CD8-positive, alpha-beta memory T cell (primary cell): ENCODE data around the gene KMT2E. TPM values are rescaled to one million over a fixed set of nuclear protein-coding genes. Genes with fewer than 3 reads are reported as not detected.

Experiments
- CTCF ChIA-PET: fragments of 350-600 bp; sonication (Branson Sonifier 250); formaldehyde crosslinking; loops from one replicate; lab custom pipeline; 2021; ENCODE audit warnings: antibody characterized with exemption; lab: Charles Lee
- POLR2A ChIA-PET: fragments of 350-600 bp; sonication (Branson Sonifier 250); formaldehyde crosslinking; loops from one replicate; lab custom pipeline; 2021; ENCODE audit warnings: antibody characterized with exemption; lab: Charles Lee
- DNase-seq, 5 donors: peaks; one replicate each; pipeline versions ENCODE4 v3.0.0 to v3.0.0-alpha.2; 2020 to 2022; ENCODE audit warnings: mixed read lengths in 1 of 5
- H3K27ac ChIP-seq: one replicate; pipeline ENCODE4 v1.7.0; 2013; ENCODE audit warnings: low read depth, mild to moderate bottlenecking, low read length, moderate library complexity
- H3K27me3 ChIP-seq: 2 replicates; pipeline ENCODE4 v1.7.0; 2013; ENCODE audit warnings: low read length, mild to moderate bottlenecking; ENCODE audit not compliant: insufficient read depth, poor library complexity, severe bottlenecking
- H3K36me3 ChIP-seq: 2 replicates; pipeline ENCODE4 v1.7.0; 2013; ENCODE audit warnings: mild to moderate bottlenecking, low read length, moderate library complexity; ENCODE audit not compliant: insufficient read depth
- H3K4me1 ChIP-seq: 2 replicates; pipeline ENCODE4 v1.7.0; 2013; ENCODE audit warnings: mild to moderate bottlenecking, low read length, moderate library complexity; ENCODE audit not compliant: insufficient read depth
- H3K4me3 ChIP-seq: 2 replicates; pipeline ENCODE4 v1.7.0; 2013; ENCODE audit warnings: mild to moderate bottlenecking, low read length
- H3K9me3 ChIP-seq: 2 replicates; pipeline ENCODE4 v1.7.0; 2013; ENCODE audit warnings: mild to moderate bottlenecking, low read length
- H3K27ac Mint-ChIP-seq, 8 donors: one replicate each; pipeline ENCODE4 v1.8.0; 2020 to 2021; ENCODE audit warnings: mixed read lengths in 8 of 8, mild to moderate bottlenecking in 6 of 8, inconsistent platforms in 3 of 8, moderate library complexity in 3 of 8
- H3K27me3 Mint-ChIP-seq, 2 donors: one replicate each; pipeline ENCODE4 v1.8.0; 2020 to 2021; ENCODE audit warnings: mixed read lengths in 2 of 2, mild to moderate bottlenecking in 1 of 2, moderate library complexity in 1 of 2
- H3K36me3 Mint-ChIP-seq, 3 donors: one replicate each; pipeline ENCODE4 v1.8.0; 2020 to 2021; ENCODE audit warnings: mixed read lengths in 3 of 3, inconsistent platforms in 1 of 3, mild to moderate bottlenecking in 1 of 3
- H3K4me1 Mint-ChIP-seq, 3 donors: one replicate each; pipeline ENCODE4 v1.8.0; 2020 to 2021; ENCODE audit warnings: mixed read lengths in 3 of 3, inconsistent platforms in 1 of 3, mild to moderate bottlenecking in 1 of 3
- H3K4me3 Mint-ChIP-seq, 7 donors: one replicate each; pipeline ENCODE4 v1.8.0; 2020 to 2021; ENCODE audit warnings: mixed read lengths in 7 of 7, mild to moderate bottlenecking in 6 of 7, moderate library complexity in 4 of 7, inconsistent platforms in 2 of 7
- H3K9me3 Mint-ChIP-seq, 5 donors: one replicate each; pipeline ENCODE4 v1.8.0; 2020 to 2022; ENCODE audit warnings: mixed read lengths in 5 of 5, mild to moderate bottlenecking in 3 of 5, moderate library complexity in 2 of 5, inconsistent platforms in 1 of 5
- polyA plus RNA-seq: library from polyadenylated mRNA; unstranded; fragments of 300-500 nt; fragmentation: Illumina TruSeq; gene quantifications from one replicate; pipeline ENCODE4 v1.2.3, GENCODE V29; 2021
- total RNA-seq, 2 experiments: library from RNA; stranded (reverse); gene quantifications; one replicate each; pipeline ENCODE4 v1.2.3, GENCODE V29; 2021

KMT2E gene
- total and polyA plus RNA-seq, 3 experiments from 2014 or later: 81.0 to 237 (median 87.5) TPM

DNA sequence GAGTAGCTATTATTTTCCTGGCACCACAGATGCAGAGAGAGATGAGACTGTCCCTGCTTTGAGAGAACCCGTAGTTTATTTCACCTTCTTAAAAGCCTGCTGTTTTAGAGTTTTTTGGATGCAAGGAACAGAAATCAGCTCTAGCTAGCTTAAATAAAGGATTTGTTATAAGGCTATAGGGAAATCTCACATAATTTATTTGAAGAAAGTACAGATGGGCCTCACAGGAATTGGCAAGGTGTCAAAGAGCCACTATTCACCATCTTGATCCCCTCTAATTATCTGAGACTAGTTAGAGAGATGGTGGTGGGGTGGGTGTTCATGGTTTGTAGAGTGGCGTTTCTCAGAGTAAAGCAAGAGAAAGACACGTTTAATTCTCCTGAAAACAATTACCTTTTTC lies 7.3 kb downstream of the KMT2E start:
- no peaks in the 10 kb centered on the region for H3K27me3 Mint-ChIP-seq
- H3K36me3 Mint-ChIP-seq: peaks cover 0 to 35% (median 3%) of the 10 kb centered on the region in 3 donors
- H3K27ac ChIP-seq: no peak overlapping the region
- POLR2A ChIA-PET: interaction anchor here (0.6 kb wide), 1 partner anchor 100 kb away, joined by 3 read pairs; no protein-coding TSS in a partner anchor
- peaks cover 74% of the 10 kb centered on the region for H3K4me1 ChIP-seq
- H3K9me3 ChIP-seq: no peaks in the 10 kb centered on the region
- H3K27ac Mint-ChIP-seq: peak overlapping the region in 5 of 8 donors; percentile 23 to 89 (median 64)
- H3K4me3 Mint-ChIP-seq: peak overlapping the region in 6 of 7 donors; percentile 57 to 76 (median 68)
- no peaks in the 10 kb centered on the region for H3K27me3 ChIP-seq
- no peaks in the 10 kb centered on the region for H3K9me3 Mint-ChIP-seq
- no peaks in the 10 kb centered on the region for H3K36me3 ChIP-seq
- CTCF ChIA-PET: interaction anchor here (0.8 kb wide), 1 partner anchor 57 kb away, joined by 3 read pairs; no protein-coding TSS in a partner anchor
- no peak for DNase-seq
- H3K4me1 Mint-ChIP-seq: peaks cover 77 to 96% (median 95%) of the 10 kb centered on the region in 3 donors
- no peak overlapping the region for H3K4me3 ChIP-seq

DNA sequence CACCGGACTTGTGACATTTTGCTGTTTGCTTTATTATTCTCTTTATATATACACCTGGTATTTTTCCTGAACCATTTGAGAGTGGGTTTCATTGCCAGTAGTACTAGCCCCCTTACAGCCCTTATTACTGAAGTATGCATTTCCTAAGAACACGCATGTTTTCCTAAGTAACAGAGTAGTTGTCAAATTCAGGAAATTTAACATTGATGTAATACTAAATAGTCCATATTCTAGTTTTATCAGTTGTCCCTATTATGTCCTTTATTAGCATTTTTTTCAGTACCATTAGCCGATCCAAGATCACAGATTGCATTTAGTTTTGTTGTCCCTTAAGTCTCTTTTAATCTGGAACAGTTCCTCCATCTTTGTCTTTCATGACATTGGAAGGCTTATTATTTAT lies 8.0 kb downstream of the KMT2E start:
- Mint-ChIP-seq H3K9me3 (no peaks in the 10 kb centered on the region), H3K4me3 (peak overlapping the region; percentile 5 to 56 (median 53)), H3K4me1 (peaks cover 78 to 96% (median 96%) of the 10 kb centered on the region in 3 donors), H3K27me3 (no peaks in the 10 kb centered on the region), H3K27ac (peak overlapping the region in 6 of 8 donors; percentile 0 to 89 (median 71)), H3K36me3 (peaks cover 0 to 31% (median 3%) of the 10 kb centered on the region in 3 donors)
- ChIA-PET POLR2A (interaction anchor here (1.2 kb wide), 1 partner anchor 8 kb away, joined by 6 read pairs; the partner anchor contains the start of gene KMT2E), CTCF (no interaction called here)
- H3K36me3 ChIP-seq: no peaks in the 10 kb centered on the region
- no peak overlapping the region for H3K4me3 ChIP-seq
- no peaks in the 10 kb centered on the region for H3K27me3 ChIP-seq
- H3K4me1 ChIP-seq: peaks cover 75% of the 10 kb centered on the region
- no peak overlapping the region for H3K27ac ChIP-seq
- H3K9me3 ChIP-seq: no peaks in the 10 kb centered on the region
- no peak for DNase-seq

DNA sequence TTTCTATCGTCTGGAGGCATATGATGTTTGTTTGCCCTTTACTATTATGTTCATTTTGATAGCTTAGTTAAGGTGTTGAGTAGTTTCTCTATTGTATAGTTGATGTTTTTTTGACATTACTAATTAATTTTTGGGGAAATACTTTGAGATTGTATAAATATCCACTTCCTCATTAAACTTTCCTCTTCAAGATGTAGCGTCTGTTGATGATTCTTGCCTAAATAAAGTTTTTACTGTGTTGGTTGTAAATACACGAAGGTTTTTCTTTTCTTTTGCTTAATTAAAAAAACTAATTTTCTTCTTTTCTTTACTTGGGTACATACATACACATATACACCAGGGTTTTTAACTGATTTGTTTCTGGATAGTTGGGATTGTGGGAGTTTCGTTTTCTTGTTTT lies 8.5 kb downstream of the KMT2E start:
- peak overlapping the region; percentile 5 to 56 (median 53) for H3K4me3 Mint-ChIP-seq
- peaks cover 0 to 27% (median 3%) of the 10 kb centered on the region in 3 donors for H3K36me3 Mint-ChIP-seq
- DNase-seq: no peak
- no peak overlapping the region for H3K27ac ChIP-seq
- H3K27me3 Mint-ChIP-seq: no peaks in the 10 kb centered on the region
- no peaks in the 10 kb centered on the region for H3K36me3 ChIP-seq
- no peaks in the 10 kb centered on the region for H3K9me3 Mint-ChIP-seq
- no peaks in the 10 kb centered on the region for H3K9me3 ChIP-seq
- H3K4me1 ChIP-seq: peaks cover 78% of the 10 kb centered on the region
- peak overlapping the region in 7 of 8 donors; percentile 0 to 89 (median 70) for H3K27ac Mint-ChIP-seq
- H3K27me3 ChIP-seq: no peaks in the 10 kb centered on the region
- no peak overlapping the region for H3K4me3 ChIP-seq
- CTCF ChIA-PET: no interaction called here
- POLR2A ChIA-PET: interaction anchor here (1.2 kb wide), 1 partner anchor 9 kb away, joined by 6 read pairs; the partner anchor contains the start of gene KMT2E
- H3K4me1 Mint-ChIP-seq: peaks cover 78 to 96% (median 96%) of the 10 kb centered on the region in 3 donors

DNA sequence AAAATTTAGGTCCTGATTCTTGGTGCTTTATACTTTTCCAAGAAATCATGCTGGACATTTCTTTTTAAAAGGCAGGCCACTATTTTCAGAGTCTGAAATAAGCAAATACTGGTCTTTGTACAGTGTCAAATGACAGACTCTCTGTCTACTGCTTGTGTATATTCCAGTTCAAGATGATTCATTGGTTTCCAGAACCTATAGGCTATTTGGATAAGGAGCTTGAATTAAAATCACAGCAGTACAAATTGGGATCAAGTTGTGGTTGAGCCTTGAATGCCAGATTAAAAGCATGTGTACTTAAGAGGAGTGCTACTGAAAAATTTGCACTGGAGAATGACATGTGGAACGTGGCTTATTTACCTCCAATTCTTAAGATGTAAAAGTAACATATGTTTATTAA lies 10.7 kb downstream of the KMT2E start:
- ChIA-PET POLR2A (interaction anchor here (1.4 kb wide), 1 partner anchor 9 kb away, joined by 5 read pairs; no protein-coding TSS in a partner anchor), CTCF (no interaction called here)
- Mint-ChIP-seq H3K36me3 (peaks cover 0 to 32% (median 3%) of the 10 kb centered on the region in 3 donors), H3K27ac (peak overlapping the region in 4 of 8 donors; percentile 6 to 34 (median 20)), H3K9me3 (no peaks in the 10 kb centered on the region), H3K4me3 (peak overlapping the region in 5 of 7 donors; percentile 15 to 56 (median 43)), H3K27me3 (no peaks in the 10 kb centered on the region), H3K4me1 (peaks cover 88 to 98% (median 98%) of the 10 kb centered on the region in 3 donors)
- Histone ChIP-seq H3K36me3 (no peaks in the 10 kb centered on the region), H3K9me3 (no peaks in the 10 kb centered on the region), H3K27me3 (no peaks in the 10 kb centered on the region), H3K4me1 (peaks cover 90% of the 10 kb centered on the region), H3K4me3 (no peak overlapping the region), H3K27ac (no peak overlapping the region)
- no peak for DNase-seq

DNA sequence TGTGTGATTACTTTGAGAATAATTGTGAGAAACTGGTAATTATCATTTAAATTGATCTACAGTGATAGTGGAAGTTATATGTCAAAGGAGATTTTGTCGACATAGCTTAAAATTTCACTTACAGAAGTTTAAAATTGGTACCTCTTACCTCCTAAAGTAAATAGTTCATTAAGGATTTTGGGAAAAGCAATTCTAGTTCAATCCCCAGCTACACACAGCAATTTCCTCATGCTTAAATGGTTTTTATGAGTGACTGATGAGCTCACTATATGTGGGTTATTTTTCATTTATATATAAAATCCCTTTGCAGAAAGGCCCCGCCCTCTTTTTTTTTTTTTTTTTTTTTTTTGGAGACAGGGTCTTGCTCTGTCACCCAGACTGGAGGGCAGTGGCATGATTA lies 12.7 kb downstream of the KMT2E start:
- Histone ChIP-seq H3K4me1 (peaks cover 84% of the 10 kb centered on the region), H3K4me3 (no peak overlapping the region), H3K9me3 (no peaks in the 10 kb centered on the region), H3K27ac (no peak overlapping the region), H3K36me3 (no peaks in the 10 kb centered on the region), H3K27me3 (no peaks in the 10 kb centered on the region)
- DNase-seq: no peak
- Mint-ChIP-seq H3K27ac (peak overlapping the region in 5 of 8 donors; percentile 1 to 66 (median 16)), H3K4me1 (peaks cover 82 to 98% (median 92%) of the 10 kb centered on the region in 3 donors), H3K27me3 (no peaks in the 10 kb centered on the region), H3K36me3 (peaks cover 0 to 23% (median 2%) of the 10 kb centered on the region in 3 donors), H3K9me3 (no peaks in the 10 kb centered on the region), H3K4me3 (peak overlapping the region; percentile 5 to 59 (median 42))
- POLR2A ChIA-PET: interaction anchor here (0.8 to 2.1 kb wide), 4 partner anchors 9 to 45 kb away, joined by 3 to 6 read pairs (median 5); no protein-coding TSS in a partner anchor
- CTCF ChIA-PET: interaction anchor here (0.9 to 1.4 kb wide), 3 partner anchors 15 to 45 kb away, joined by 3 read pairs; no protein-coding TSS in a partner anchor

DNA sequence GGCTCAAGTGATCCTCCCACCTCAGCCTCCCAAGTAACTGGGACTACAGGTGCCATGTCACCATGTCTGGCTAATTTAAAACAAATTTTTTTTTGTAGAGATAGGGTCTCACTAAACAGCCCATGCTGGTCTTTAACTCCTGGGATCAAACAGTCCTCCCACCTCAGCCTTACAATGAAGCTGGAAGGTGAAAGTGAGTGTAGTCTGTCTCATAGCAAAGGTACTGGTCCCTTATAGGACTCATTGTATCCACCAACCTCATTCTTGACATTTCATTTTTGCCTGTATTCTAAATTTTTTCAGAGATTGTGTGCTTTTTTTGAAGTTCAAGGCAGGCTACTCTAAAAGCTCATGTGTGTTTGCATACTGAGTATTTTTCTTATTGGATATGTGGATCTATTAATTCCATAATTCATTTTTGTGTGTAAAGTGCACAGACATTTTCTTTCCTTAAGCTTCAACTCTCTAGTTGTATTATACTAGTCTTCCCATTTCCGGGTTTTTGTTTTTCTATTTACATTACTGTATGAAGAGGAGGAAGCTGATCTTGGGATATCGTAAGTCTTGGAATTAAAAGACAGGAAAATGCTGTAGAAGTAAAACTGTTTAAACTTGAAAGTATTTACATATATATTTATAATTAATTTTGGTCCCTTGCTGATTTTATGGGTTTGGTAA lies 13.3 kb downstream of the KMT2E start:
- H3K4me1 Mint-ChIP-seq: peaks cover 78 to 97% (median 91%) of the 10 kb centered on the region in 3 donors
- H3K27ac Mint-ChIP-seq: peak overlapping the region in 4 of 8 donors; percentile 13 to 47 (median 14)

DNA sequence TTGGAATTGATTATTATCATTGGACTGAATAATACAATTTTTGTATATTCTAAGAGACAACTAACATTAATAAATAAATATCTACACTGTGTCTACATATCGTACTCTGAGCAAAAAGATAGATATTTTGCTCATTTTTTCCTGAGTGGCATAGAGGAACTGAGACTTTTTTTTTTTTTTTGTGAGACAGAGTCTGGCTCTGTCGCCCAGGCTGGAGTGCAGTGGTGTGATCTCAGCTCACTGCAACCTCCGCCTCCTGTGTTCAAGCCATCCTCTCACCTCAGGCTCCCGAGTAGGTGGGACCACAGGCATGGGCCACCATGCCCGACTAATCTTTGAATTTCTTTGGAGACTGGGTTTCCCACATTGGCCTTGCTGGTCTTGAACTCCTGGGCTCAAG lies 14.0 kb downstream of the KMT2E start:
- H3K4me1 ChIP-seq: peaks cover 75% of the 10 kb centered on the region
- CTCF ChIA-PET: interaction anchor here (1.4 to 1.6 kb wide), 2 partner anchors 8 to 47 kb away, joined by 3 to 8 read pairs; no protein-coding TSS in a partner anchor
- DNase-seq: no peak
- no peaks in the 10 kb centered on the region for H3K27me3 ChIP-seq
- no peak overlapping the region for H3K4me3 ChIP-seq
- Mint-ChIP-seq H3K4me3 (peak overlapping the region in 5 of 7 donors; percentile 26 to 63 (median 49)), H3K36me3 (peaks cover 0 to 19% (median 0%) of the 10 kb centered on the region in 3 donors), H3K27me3 (no peaks in the 10 kb centered on the region), H3K27ac (peak overlapping the region in 3 of 8 donors; percentile 59 to 81 (median 79)), H3K4me1 (peaks cover 75 to 94% (median 89%) of the 10 kb centered on the region in 3 donors), H3K9me3 (no peaks in the 10 kb centered on the region)
- H3K27ac ChIP-seq: no peak overlapping the region
- H3K9me3 ChIP-seq: no peaks in the 10 kb centered on the region
- no peaks in the 10 kb centered on the region for H3K36me3 ChIP-seq
- POLR2A ChIA-PET: interaction anchor here (0.6 to 2.1 kb wide), 2 partner anchors 13 to 41 kb away, joined by 5 to 6 read pairs; no protein-coding TSS in a partner anchor

More for the DNA sequence above, 13.3 kb downstream of the KMT2E start:
- peaks cover 79% of the 10 kb centered on the region for H3K4me1 ChIP-seq
- peak overlapping the region in 6 of 7 donors; percentile 27 to 59 (median 41) for H3K4me3 Mint-ChIP-seq
- no peaks in the 10 kb centered on the region for H3K27me3 Mint-ChIP-seq
- no peak overlapping the region for H3K27ac ChIP-seq
- POLR2A ChIA-PET: interaction anchor here (0.8 to 2.1 kb wide), 3 partner anchors 12 to 46 kb away, joined by 3 to 6 read pairs (median 6); no protein-coding TSS in a partner anchor
- CTCF ChIA-PET: interaction anchor here (0.9 to 1.4 kb wide), 3 partner anchors 14 to 45 kb away, joined by 3 read pairs; no protein-coding TSS in a partner anchor
- no peaks in the 10 kb centered on the region for H3K9me3 Mint-ChIP-seq
- no peaks in the 10 kb centered on the region for H3K9me3 ChIP-seq
- peaks cover 0 to 20% (median 0%) of the 10 kb centered on the region in 3 donors for H3K36me3 Mint-ChIP-seq
- no peaks in the 10 kb centered on the region for H3K27me3 ChIP-seq
- H3K36me3 ChIP-seq: no peaks in the 10 kb centered on the region
- DNase-seq: no peak
- H3K4me3 ChIP-seq: no peak overlapping the region
